ENCODE results near the gene MYO1E. TPM values are rescaled to one million over a fixed set of nuclear protein-coding genes. Genes with fewer than 3 reads are reported as not detected.

MYO1E gene
- total and polyA plus RNA-seq, 4 experiments from 2014 or later, result 2.1 to 4.6 TPM; not detected in 2

DNA sequence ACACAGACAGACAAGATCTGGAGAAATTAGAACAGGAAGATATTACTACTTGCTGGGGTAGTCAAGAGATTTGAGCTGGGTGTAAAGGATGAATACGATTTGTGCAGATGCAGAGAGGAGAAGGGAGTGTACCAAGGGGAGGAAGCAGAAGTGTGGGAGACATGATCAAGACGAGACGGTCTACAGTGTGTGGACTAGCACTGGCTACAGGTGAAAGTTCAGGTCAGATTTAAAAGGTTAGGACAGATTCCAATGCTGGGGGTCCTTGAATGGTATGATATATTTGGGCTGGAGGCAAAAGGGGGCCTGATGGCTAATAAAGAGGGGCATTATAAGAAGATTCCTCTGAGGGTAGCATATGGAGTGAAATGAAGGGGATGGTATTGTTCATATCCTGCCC lies 154.0 kb downstream of the MYO1E start:
- peaks cover 2 to 3% of the 10 kb centered on the region in 2 donors for H3K27me3 Mint-ChIP-seq
- ChIA-PET POLR2A (ENCODE audit: partially characterized antibody) (no interaction called here), CTCF (ENCODE audit: partially characterized antibody) (no interaction called here)
- Histone ChIP-seq H3K9me3 (ENCODE audit: control insufficient read depth in 1 of 2, low read length in 2 of 2) (no peaks in the 10 kb centered on the region), H3K4me1 (ENCODE audit: insufficient read depth, low read length) (no peaks in the 10 kb centered on the region), H3K27ac (ENCODE audit: low read depth, low read length) (no peak overlapping the region), H3K4me3 (ENCODE audit: low read length in 2 of 2) (no peak overlapping the region), H3K36me3 (ENCODE audit: insufficient read depth, low read length) (no peaks in the 10 kb centered on the region), H3K27me3 (ENCODE audit: insufficient read depth, low read length) (no peaks in the 10 kb centered on the region)
- intact Hi-C loops (cut with micrococcal nuclease), result no loop called here
- H3K9me3 Mint-ChIP-seq, result no peaks in the 10 kb centered on the region
- H3K4me1 Mint-ChIP-seq, result no peaks in the 10 kb centered on the region
- H3K4me3 Mint-ChIP-seq, result no peak overlapping the region
- DNase-seq, result no peak
- H3K27ac Mint-ChIP-seq, result no peak overlapping the region
- H3K36me3 Mint-ChIP-seq, result no peaks in the 10 kb centered on the region

- H3K4me3 ChIP-seq (ENCODE audit: low read length in 2 of 2), result no peak overlapping the region
- CTCF ChIA-PET (ENCODE audit: partially characterized antibody), result interaction anchor here (1.1 kb wide), 1 partner anchor 52 kb away, joined by 3 read pairs; no protein-coding TSS in a partner anchor
- no peak for DNase-seq
- no peaks in the 10 kb centered on the region for H3K9me3 ChIP-seq (ENCODE audit: control insufficient read depth in 1 of 2, low read length in 2 of 2)
- H3K4me1 ChIP-seq (ENCODE audit: insufficient read depth, low read length), result no peaks in the 10 kb centered on the region
- H3K27ac ChIP-seq (ENCODE audit: low read depth, low read length), result no peak overlapping the region
- no peaks in the 10 kb centered on the region for H3K9me3 Mint-ChIP-seq
- peaks cover 2 to 3% of the 10 kb centered on the region in 2 donors for H3K27me3 Mint-ChIP-seq
- no peak overlapping the region for H3K27ac Mint-ChIP-seq
- intact Hi-C loops (cut with micrococcal nuclease), result no loop called here
- H3K27me3 ChIP-seq (ENCODE audit: insufficient read depth, low read length), result no peaks in the 10 kb centered on the region
- POLR2A ChIA-PET (ENCODE audit: partially characterized antibody), result no interaction called here
- no peaks in the 10 kb centered on the region for H3K36me3 ChIP-seq (ENCODE audit: insufficient read depth, low read length)
- no peaks in the 10 kb centered on the region for H3K36me3 Mint-ChIP-seq
- no peaks in the 10 kb centered on the region for H3K4me1 Mint-ChIP-seq
- H3K4me3 Mint-ChIP-seq, result no peak overlapping the region
These were observed 154.7 kb downstream of the MYO1E start for GRCh38 chr15:59217876-59218498.

DNA sequence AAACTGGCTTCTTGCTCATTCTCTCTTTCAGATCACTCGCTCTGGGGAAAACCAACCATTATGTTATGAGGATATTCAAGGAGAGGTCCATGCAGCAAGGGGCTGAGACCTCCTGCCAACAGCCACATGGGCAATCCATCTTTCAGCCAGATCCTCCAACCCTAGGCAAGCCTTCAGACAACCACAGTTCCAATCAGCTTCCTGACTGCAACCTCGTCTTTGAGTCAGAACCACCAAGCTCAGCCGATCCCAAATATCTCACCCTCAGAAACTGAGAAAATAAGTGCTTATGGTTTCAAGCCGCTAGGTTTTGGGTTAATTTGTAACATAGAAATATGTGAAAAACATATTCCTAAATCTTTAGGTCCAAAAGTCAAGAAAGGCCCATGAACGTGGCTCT lies 155.8 kb downstream of the MYO1E start:
- Histone ChIP-seq H3K4me3 (ENCODE audit: low read length in 2 of 2) (no peak overlapping the region), H3K9me3 (ENCODE audit: control insufficient read depth in 1 of 2, low read length in 2 of 2) (no peaks in the 10 kb centered on the region), H3K27ac (ENCODE audit: low read depth, low read length) (no peak overlapping the region), H3K36me3 (ENCODE audit: insufficient read depth, low read length) (no peaks in the 10 kb centered on the region), H3K4me1 (ENCODE audit: insufficient read depth, low read length) (no peaks in the 10 kb centered on the region), H3K27me3 (ENCODE audit: insufficient read depth, low read length) (no peaks in the 10 kb centered on the region)
- Mint-ChIP-seq H3K36me3 (no peaks in the 10 kb centered on the region), H3K9me3 (no peaks in the 10 kb centered on the region), H3K27me3 (peaks cover 2 to 4% of the 10 kb centered on the region in 2 donors), H3K27ac (no peak overlapping the region), H3K4me1 (no peaks in the 10 kb centered on the region), H3K4me3 (no peak overlapping the region)
- intact Hi-C loops (cut with micrococcal nuclease), result no loop called here
- no peak for DNase-seq
- CTCF ChIA-PET (ENCODE audit: partially characterized antibody), result interaction anchor here (1.1 kb wide), 1 partner anchor 51 kb away, joined by 3 read pairs; no protein-coding TSS in a partner anchor
- POLR2A ChIA-PET (ENCODE audit: partially characterized antibody), result no interaction called here

DNA sequence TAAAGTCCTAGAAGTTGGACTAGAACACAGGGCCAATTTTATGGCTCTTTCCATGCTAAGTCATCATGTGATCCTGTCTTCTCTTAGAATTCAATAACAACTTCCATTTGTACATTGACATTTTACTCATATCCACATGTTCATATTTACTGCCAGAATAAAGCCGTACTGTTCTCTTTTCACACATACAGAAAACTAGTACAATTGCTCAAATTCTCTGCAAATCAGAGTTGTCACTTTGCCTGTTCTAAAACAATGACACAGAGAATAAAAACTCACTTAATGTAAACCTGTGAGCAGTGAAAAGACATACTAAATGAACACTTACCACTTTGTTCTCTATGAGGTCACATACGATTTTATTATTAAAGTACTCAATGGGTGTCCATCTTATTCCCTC lies 162.5 kb downstream of the MYO1E start:
- H3K36me3 ChIP-seq (ENCODE audit: insufficient read depth, low read length), result no peaks in the 10 kb centered on the region
- POLR2A ChIA-PET (ENCODE audit: partially characterized antibody), result no interaction called here

DNA sequence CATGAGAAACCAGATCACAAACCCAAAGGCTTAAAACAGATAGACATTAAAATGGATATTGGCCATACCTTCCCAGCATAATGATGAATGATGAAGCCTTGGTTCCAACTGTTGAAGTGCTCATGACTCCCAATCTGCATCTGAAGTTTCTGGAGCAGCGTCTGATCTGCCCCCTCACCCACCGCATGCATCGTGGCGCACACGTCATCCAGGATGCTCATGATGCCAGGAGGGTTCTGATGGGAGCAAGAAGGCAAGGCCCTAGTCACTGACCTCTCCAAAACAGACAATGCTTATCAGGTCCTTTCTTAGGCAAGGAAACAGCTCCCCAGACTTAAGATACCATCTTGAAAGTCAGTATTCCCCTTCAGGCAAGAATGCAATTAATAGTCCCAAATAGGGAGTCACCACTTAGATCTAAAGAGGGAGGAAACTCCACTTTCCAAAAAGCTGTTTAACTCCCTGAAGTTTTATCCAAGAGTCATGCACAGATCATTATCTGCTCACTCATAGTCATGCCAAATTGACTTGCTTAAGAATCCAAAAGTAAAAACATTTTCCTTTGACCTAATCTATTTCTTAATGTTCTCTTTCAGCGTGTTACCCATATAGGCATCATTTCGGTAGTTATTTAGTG lies 163.9 kb downstream of the MYO1E start:
- Mint-ChIP-seq H3K27ac (no peak overlapping the region), H3K9me3 (no peaks in the 10 kb centered on the region), H3K27me3 (peaks cover 5 to 6% of the 10 kb centered on the region in 2 donors), H3K4me1 (no peaks in the 10 kb centered on the region), H3K4me3 (no peak overlapping the region), H3K36me3 (no peaks in the 10 kb centered on the region)
- POLR2A ChIA-PET (ENCODE audit: partially characterized antibody), result no interaction called here
- no peak overlapping the region for H3K4me3 ChIP-seq (ENCODE audit: low read length in 2 of 2)
- CTCF ChIA-PET (ENCODE audit: partially characterized antibody), result no interaction called here
- intact Hi-C loops (cut with micrococcal nuclease), result no loop called here
- no peak overlapping the region for H3K27ac ChIP-seq (ENCODE audit: low read depth, low read length)
- no peaks in the 10 kb centered on the region for H3K9me3 ChIP-seq (ENCODE audit: control insufficient read depth in 1 of 2, low read length in 2 of 2)
- no peaks in the 10 kb centered on the region for H3K27me3 ChIP-seq (ENCODE audit: insufficient read depth, low read length)
- H3K4me1 ChIP-seq (ENCODE audit: insufficient read depth, low read length), result no peaks in the 10 kb centered on the region
- no peaks in the 10 kb centered on the region for H3K36me3 ChIP-seq (ENCODE audit: insufficient read depth, low read length)
- DNase-seq, result no peak

More for the DNA sequence above, 162.5 kb downstream of the MYO1E start:
- Mint-ChIP-seq H3K27me3 (peaks cover 2 to 6% of the 10 kb centered on the region in 2 donors), H3K9me3 (no peaks in the 10 kb centered on the region), H3K4me1 (no peaks in the 10 kb centered on the region), H3K27ac (no peak overlapping the region), H3K36me3 (no peaks in the 10 kb centered on the region), H3K4me3 (no peak overlapping the region)
- no peaks in the 10 kb centered on the region for H3K9me3 ChIP-seq (ENCODE audit: control insufficient read depth in 1 of 2, low read length in 2 of 2)
- intact Hi-C loops (cut with micrococcal nuclease), result no loop called here
- no peaks in the 10 kb centered on the region for H3K4me1 ChIP-seq (ENCODE audit: insufficient read depth, low read length)
- H3K27ac ChIP-seq (ENCODE audit: low read depth, low read length), result no peak overlapping the region
- CTCF ChIA-PET (ENCODE audit: partially characterized antibody), result no interaction called here
- DNase-seq, result no peak
- H3K4me3 ChIP-seq (ENCODE audit: low read length in 2 of 2), result no peak overlapping the region
- H3K27me3 ChIP-seq (ENCODE audit: insufficient read depth, low read length), result no peaks in the 10 kb centered on the region

DNA sequence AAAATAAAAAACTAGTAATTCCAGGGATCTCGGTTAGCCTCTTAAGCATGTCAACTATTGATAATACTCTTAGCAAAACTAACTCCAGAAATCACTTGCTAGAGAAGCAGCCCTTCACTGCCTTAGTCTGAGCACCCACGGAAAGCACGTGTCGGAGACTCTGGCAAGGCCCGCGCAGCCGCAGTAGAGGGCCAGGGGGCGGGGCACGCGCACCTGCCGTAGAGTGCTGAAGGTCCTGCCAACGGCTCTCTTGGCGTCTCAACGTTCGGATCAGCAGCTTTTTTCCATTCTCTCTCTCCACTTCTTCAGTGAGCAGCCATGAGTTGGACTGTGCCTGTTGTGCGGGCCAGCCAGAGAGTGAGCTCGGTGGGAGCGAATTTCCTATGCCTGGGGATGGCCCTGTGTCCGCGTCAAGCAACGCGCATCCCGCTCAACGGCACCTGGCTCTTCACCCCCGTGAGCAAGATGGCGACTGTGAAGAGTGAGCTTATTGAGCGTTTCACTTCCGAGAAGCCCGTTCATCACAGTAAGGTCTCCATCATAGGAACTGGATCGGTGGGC lies 166.0 kb downstream of the MYO1E start, which contains the start of gene LDHAL6B:
Gene LDHAL6B (plus strand): TSS at position 221 of the 561 bp plus-strand sequence. CDS start 98 bp downstream, at position 319.
- H3K27me3 Mint-ChIP-seq, result peaks cover 3 to 4% of the 10 kb centered on the region in 2 donors
- no peak within 1 kb of the TSS for H3K4me3 Mint-ChIP-seq
- intact Hi-C loops (cut with micrococcal nuclease), result no loop called here
- H3K27ac ChIP-seq (ENCODE audit: low read depth, low read length), result no peak within 1 kb of the TSS
- ChIA-PET POLR2A (ENCODE audit: partially characterized antibody) (no interaction called here), CTCF (ENCODE audit: partially characterized antibody) (no interaction called here)
- H3K36me3 Mint-ChIP-seq, result no peaks in the 10 kb centered on the region
- H3K9me3 Mint-ChIP-seq, result no peaks in the 10 kb centered on the region
- peak within 1 kb of the TSS in 2 of 7 donors; percentile 12 to 18 for H3K27ac Mint-ChIP-seq
- no peaks in the 10 kb centered on the region for H3K36me3 ChIP-seq (ENCODE audit: insufficient read depth, low read length)
- no peaks in the 10 kb centered on the region for H3K27me3 ChIP-seq (ENCODE audit: insufficient read depth, low read length)
- no peaks in the 10 kb centered on the region for H3K4me1 ChIP-seq (ENCODE audit: insufficient read depth, low read length)
- DNase-seq, result no peak
- no peak within 1 kb of the TSS for H3K4me3 ChIP-seq (ENCODE audit: low read length in 2 of 2)
- no peaks in the 10 kb centered on the region for H3K4me1 Mint-ChIP-seq
- no peaks in the 10 kb centered on the region for H3K9me3 ChIP-seq (ENCODE audit: control insufficient read depth in 1 of 2, low read length in 2 of 2)

GRCh38 chr15:59205839-59206622 lies 166.6 kb downstream of the MYO1E start:
- no peaks in the 10 kb centered on the region for H3K4me1 Mint-ChIP-seq
- no peak overlapping the region for H3K4me3 Mint-ChIP-seq
- no peaks in the 10 kb centered on the region for H3K36me3 Mint-ChIP-seq
- intact Hi-C loops (cut with micrococcal nuclease), result no loop called here
- peak overlapping the region in 2 of 7 donors; percentile 12 to 18 for H3K27ac Mint-ChIP-seq
- no peaks in the 10 kb centered on the region for H3K27me3 ChIP-seq (ENCODE audit: insufficient read depth, low read length)
- H3K4me3 ChIP-seq (ENCODE audit: low read length in 2 of 2), result no peak overlapping the region
- H3K27ac ChIP-seq (ENCODE audit: low read depth, low read length), result no peak overlapping the region
- H3K9me3 Mint-ChIP-seq, result no peaks in the 10 kb centered on the region
- H3K36me3 ChIP-seq (ENCODE audit: insufficient read depth, low read length), result no peaks in the 10 kb centered on the region
- no peaks in the 10 kb centered on the region for H3K9me3 ChIP-seq (ENCODE audit: control insufficient read depth in 1 of 2, low read length in 2 of 2)
- ChIA-PET POLR2A (ENCODE audit: partially characterized antibody) (no interaction called here), CTCF (ENCODE audit: partially characterized antibody) (no interaction called here)
- no peak for DNase-seq
- H3K4me1 ChIP-seq (ENCODE audit: insufficient read depth, low read length), result no peaks in the 10 kb centered on the region
- peaks cover 2 to 3% of the 10 kb centered on the region in 2 donors for H3K27me3 Mint-ChIP-seq

Data from CD4-positive, alpha-beta memory T cell (primary cell).